Stimulated activated CD4-positive, alpha-beta T cell treated with anti-CD3 and anti-CD28 coated beads, Interleukin-1b, Interleukin-23, amount 100 ng/mL, for 48 hours (primary cell): ENCODE results near the gene CSF3.
"Not testable (repeated sequence)": the region's sequence is repeated elsewhere in the genome, so short reads cannot be mapped to it uniquely, and the experiment has no call there.

ENCODE experiments used
- DNase-seq: peaks from one replicate; pipeline ENCODE4 v3.0.0-alpha.2; 2020

Gene CSF3

DNA sequence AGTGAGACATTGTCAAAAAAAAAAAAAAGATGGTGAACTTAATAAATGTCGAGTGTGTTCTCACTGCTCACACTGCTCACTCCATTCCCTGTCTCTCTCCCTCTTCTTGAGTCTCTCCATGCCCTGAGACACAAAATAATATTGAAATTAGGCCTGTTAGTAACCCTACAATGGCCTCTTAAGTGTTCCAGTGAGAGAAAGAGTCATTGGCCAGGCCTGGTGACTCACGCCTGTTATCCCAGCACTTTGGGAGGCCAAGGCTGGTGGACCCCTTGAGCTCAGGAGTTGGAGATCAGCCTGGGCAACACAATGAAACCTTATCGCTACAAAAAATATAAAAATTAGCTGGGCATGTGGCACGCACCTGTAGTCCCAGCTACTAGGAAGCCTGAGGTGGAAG, 16.2 kb upstream of the CSF3 start:
- DNase-seq, result no peak

DNA sequence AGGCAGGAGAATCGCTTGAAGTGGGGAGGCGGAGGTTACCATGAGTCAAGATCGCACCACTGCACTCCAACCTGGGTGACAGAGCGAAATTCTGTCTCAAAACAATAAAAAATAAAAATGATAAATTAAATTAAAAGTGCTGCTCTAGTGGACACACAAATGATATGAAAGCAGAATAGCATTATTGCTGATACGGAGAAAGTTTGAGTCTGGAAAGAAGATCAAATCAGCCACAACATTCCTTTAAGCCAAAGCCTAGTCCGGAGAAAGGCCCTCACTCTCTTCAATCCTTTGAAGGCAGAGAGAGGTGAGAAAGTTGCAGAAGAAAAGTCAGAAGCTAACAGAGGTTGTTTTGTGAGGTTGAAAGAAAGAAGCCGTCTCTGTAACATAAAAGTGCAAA, 15.1 kb upstream of the CSF3 start:
- DNase-seq, result no peak

DNA sequence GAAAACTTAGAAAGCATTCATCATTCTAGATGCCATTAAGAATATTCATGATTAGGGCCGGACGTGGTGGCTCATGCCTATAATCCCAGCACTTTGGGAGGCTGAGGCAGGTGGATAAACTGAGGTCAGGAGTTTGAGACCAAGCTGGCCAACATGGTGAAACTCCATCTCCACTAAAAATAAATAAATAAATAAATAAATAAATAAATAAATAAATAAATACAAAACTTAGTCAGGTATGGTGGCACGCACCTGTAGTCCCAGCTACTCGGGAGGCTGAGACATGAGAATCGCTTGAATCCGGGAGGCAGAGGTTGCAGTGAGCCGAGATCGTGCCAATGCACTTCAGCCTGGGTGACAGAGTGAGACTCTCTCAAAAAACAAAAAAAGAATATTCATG, 13.9 kb upstream of the CSF3 start:
- DNase-seq, result not testable (repeated sequence)

DNA sequence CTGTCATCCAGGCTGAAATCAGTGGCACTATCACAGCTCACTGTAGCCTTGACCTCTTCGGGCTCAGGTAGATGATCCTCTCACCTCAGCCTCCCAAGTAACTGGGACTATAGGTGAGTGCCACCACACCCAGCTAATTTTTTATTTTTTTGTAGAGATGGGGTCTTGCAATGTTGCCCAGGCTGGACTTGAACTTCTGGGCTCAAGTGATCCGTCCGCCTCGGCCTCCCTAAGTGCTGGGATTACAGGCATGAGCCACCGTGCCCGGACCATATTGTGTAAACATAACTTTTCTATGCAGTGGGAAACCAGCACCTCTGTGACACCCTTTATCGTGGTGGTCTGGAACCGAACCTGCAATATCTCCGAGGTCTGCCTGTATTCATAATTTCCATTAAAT, 11.2 kb upstream of the CSF3 start:
- no peak for DNase-seq

DNA sequence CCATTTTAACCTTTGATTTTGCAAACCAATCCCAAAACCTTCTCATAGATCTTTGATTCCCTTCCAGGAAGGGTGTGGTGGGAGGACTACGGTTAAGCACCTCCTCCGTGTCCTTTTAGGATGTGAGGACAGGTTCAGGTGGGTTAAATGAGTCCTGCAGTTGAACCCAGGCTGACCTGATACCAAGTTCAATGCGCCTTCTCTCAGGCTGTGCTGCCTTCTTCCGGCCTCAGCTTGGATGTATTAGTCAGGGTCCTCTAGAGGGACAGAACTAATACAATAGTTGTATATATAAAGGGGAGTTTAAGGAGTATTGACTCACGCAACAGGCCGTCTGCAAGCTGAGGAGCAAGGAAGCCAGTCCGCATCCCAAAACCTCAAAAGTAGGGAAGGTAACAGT, 10.5 kb upstream of the CSF3 start:
- DNase-seq, result no peak

DNA sequence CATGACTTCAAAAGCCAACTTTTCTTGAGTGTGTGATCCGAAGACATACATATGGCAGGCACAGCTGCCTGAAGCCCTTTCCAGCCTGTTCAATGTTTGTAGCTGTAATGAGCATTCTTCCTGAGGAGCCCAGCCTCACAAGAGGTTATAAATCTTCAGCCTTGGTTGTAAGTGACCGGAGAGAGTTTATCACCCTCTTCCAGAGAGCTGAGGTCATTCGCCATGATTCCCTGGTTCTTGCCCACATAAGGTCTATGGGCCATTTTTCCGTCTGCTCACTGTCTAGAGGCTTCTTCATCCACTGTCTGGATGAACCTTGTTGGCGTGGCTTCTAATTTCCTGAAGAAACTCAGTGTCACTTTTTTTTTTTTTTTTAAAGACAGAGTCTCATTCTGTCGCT, 9.7 kb upstream of the CSF3 start:
- DNase-seq, result no peak

DNA sequence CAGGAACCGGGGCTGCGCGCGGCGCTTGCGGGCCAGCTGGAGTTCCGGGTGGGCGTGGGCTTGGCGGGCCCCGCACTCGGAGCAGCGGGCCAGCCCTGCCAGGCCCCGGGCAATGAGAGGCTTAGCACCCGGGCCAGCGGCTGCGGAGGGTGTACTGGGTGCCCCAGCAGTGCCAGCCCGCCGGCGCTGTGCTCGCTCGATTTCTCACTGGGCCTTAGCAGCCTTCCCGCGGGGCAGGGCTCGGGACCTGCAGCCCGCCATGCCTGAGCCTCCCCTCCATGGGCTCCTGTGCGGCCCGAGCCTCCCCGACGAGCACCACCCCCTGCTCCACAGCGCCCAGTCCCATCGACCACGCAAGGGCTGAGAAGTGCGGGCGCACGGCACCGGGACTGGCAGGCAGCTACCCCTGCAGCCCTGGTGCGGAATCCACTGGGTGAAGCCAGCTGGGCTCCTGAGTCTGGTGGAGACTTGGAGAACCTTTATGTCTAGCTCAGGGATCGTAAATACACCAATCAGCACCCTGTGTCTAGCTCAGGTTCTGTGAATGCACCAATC, 4.2 kb upstream of the CSF3 start:
- DNase-seq, result not testable (repeated sequence)

DNA sequence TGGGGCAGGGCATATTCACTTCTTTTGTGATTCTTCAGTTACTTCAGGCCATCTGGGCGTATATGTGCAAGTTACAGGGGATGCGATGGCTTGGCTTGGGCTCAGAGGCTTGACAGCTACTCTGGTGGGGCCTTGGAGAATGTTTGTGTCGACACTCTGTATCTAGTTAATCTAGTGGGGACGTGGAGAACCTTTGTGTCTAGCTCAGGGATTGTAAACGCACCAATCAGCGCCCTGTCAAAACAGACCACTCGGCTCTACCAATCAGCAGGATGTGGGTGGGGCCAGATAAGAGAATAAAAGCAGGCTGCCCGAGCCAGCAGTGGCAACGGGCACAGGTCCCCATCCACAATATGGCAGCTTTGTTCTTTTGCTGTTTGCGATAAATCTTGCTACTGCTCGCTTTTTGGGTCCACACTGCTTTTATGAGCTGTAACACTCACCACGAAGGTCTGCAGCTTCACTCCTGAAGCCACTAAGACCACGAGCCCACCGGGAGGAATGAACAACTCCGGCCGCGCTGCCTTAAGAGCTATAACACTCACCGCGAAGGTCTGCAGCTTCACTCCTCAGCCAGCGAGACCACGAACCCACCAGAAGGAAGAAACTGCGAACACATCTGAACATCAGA, 3.1 kb upstream of the CSF3 start:
- DNase-seq, result not testable (repeated sequence)

DNA sequence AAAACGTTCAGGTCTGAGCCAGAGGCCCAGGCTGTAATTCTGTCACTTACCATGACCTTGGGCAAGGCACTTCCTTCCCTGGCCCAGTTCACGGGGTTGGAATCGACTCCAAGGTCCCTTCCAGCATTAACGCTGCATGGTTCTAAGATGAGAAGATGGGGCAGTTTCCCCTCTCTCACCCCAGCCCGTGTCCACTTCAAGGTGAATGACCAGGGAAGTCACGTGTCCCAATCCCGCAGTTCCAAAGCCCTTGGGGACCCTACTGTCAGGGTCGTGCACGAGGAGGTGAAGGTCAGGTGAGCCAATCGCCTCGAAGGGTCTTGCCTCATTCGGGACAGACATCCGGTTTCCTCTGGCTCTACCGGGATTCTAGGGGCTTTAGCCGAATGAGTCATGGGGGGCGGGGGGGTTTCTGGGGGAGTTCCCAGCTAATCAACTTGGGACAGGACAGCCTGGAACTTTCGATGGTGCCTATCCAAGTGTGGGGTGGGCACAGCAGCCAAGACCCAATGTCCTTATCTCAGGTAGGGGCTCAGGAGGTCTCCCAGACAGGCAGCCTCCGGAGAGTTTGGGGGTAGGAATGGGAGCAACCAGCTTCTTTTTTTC, 762 bp upstream of the CSF3 start:
- no peak for DNase-seq

DNA sequence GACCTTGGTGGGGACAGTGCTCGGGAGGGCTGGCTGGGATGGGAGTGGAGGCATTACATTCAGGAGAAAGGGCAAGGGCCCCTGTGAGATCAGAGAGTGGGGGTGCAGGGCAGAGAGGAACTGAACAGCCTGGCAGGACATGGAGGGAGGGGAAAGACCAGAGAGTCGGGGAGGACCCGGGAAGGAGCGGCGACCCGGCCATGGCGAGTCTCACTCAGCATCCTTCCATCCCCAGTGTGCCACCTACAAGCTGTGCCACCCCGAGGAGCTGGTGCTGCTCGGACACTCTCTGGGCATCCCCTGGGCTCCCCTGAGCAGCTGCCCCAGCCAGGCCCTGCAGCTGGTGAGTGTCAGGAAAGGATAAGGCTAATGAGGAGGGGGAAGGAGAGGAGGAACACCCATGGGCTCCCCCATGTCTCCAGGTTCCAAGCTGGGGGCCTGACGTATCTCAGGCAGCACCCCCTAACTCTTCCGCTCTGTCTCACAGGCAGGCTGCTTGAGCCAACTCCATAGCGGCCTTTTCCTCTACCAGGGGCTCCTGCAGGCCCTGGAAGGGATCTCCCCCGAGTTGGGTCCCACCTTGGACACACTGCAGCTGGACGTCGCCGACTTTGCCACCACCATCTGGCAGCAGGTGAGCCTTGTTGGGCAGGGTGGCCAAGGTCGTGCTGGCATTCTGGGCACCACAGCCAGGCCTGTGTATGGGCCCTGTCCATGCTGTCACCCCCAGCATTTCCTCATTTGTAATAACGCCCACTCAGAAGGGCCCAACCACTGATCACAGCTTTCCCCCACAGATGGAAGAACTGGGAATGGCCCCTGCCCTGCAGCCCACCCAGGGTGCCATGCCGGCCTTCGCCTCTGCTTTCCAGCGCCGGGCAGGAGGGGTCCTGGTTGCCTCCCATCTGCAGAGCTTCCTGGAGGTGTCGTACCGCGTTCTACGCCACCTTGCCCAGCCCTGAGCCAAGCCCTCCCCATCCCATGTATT, 1.1 kb downstream of the CSF3 start:
- no peak for DNase-seq

DNA sequence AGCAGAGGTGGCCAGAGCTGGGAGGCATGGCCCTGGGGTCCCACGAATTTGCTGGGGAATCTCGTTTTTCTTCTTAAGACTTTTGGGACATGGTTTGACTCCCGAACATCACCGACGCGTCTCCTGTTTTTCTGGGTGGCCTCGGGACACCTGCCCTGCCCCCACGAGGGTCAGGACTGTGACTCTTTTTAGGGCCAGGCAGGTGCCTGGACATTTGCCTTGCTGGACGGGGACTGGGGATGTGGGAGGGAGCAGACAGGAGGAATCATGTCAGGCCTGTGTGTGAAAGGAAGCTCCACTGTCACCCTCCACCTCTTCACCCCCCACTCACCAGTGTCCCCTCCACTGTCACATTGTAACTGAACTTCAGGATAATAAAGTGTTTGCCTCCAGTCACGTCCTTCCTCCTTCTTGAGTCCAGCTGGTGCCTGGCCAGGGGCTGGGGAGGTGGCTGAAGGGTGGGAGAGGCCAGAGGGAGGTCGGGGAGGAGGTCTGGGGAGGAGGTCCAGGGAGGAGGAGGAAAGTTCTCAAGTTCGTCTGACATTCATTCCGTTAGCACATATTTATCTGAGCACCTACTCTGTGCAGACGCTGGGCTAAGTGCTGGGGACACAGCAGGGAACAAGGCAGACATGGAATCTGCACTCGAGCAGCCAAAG, 2.3 kb downstream of the CSF3 start:
- DNase-seq, result no peak

DNA sequence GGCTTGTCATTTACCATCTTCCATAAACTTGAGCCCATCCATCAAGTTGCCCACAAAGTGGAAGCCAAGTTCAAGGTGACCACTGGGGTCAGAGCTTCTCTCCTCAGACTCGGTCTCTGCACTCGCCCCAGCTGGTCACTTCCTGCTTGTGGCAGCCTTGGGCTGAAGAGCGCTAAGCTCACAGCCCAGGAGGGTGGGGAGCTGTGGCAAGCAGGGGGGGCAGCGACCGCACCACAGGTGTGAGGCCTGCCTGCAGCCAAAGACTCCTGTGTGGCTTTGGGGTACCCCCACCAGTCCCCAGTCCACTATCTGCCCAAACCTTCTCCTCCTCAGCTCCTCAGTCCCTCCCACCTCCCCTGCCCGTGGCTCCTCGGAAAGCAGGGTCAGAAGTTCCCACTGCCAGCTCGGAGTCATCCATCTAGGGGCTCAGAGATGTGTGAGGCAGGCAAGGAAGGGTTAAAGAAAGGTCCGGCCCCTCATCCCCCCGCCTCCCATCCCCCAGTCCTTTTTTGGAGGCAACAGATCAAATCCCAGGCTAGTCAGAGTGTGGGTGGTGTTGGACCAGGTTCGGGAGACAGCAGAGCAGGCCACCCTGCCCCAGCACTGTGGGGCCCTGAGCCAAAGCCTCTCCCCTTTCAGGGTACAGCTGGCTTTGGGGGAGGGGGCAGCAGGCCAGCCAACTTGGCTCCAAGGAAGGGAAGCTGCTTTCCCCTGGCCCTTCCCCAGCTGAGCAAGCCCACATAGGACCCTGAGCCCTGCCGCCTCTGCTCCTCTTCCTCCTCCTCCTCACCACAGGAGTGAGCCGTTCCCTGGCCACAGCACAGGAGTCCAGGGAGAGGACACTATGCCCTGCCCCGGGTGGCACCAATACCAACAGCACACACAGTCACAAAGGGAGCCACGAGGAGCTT, 3.2 kb downstream of the CSF3 start:
- no peak for DNase-seq

DNA sequence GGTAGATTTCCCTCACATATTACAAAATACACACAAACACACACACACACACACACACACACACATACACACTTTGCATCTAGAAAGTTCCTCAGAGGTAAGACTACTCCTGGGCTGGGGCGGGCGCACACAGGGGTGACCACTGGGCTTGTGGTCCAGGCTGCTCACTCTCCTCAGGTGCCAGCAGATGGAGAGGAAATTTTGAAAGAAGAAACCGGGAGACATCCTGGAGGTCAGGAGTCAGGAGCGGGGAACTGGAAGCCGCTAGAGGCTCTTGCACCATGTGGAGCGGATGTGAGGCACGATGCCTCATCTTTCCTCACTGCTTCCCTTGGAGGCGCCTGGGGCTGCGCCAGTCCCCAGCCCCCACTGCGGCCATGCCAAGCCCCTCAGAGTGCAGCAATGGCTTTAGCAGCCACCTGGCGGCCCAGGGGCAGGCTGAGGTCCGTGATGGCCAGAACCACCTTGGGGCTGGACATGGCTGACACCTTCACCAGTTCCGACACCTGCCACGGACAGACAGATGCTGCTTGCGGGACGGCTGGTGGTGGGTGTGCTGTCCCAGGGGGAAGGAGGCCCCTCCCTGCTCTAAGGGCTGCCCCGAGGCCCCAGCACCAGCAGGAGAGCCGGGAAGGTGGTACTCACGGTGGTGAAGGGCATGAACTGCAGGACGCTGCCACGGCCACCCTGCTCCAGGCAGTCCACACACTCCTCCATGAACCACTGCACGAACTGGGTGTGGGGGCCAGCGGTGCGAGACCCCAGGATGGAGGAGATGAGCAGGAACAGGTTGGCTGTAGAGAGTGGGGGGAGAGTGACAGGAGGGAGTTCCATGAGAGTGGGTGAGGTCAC, 4.1 kb downstream of the CSF3 start:
- no peak for DNase-seq

DNA sequence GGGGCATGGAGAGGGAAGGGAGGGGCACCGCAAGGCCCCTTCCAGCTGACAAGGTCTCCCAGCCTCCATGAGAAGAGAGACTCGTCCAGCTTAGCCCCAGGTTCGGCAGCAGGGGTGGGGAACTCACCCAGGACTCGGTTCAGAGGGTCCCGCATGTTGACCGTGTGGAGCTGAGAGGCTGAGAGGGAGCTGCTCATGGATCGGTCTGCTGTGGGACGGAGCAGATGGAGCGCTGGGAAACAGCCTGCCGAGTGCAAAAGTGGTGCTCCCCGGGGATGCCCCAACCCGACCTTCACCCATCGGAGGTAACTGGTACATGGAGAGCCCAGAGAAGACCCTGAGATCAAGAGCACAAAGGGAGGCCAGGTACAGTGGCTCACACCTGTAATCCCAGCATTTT, 4.9 kb downstream of the CSF3 start:
- no peak for DNase-seq

DNA sequence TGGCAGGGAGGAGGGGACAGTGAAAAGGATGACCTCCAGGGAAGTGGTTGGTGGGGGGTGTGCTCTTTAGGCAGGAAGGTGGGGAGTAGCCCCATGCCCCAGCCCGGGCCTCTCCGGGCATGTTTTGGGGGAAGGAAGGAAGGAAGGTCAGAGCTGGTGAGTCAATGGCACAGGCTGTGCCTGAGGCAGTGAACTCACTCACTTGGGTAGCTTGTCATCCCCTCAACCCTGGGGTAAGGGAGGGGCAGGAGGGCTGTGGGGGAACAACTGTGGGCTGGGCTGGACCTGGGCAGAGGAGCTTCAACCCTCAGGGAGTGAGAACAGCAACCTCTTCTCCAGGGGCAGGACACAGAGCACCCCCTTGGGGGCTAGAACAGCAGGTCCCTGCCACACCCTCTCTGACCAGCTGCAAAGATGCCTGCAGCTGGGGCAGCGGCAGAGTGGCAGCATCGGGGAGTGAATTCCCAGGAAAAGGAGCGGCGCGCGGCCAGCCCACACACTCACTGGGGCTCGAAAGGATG, 6.3 kb downstream of the CSF3 start:
- no peak for DNase-seq

DNA sequence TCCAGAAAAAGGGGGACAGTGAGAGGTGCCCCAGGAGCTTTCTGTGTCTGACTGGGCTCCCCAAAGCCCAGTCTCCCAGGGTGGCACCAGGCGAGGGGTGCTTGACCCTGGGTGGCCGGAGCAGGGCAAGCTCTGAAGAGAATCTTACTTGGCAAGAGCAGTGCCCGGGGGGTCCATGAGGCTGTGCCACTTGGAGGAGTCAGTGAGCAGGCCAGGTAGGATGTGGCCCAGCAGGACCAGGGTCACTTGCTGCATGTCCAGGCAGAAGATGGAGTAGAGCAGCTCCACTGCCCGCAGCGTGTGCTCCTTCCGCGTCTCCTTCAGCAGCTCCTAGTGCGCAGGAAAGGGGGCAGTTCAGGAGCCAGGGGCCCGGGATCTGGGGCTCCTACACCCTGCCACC, 7.3 kb downstream of the CSF3 start:
- no peak for DNase-seq

DNA sequence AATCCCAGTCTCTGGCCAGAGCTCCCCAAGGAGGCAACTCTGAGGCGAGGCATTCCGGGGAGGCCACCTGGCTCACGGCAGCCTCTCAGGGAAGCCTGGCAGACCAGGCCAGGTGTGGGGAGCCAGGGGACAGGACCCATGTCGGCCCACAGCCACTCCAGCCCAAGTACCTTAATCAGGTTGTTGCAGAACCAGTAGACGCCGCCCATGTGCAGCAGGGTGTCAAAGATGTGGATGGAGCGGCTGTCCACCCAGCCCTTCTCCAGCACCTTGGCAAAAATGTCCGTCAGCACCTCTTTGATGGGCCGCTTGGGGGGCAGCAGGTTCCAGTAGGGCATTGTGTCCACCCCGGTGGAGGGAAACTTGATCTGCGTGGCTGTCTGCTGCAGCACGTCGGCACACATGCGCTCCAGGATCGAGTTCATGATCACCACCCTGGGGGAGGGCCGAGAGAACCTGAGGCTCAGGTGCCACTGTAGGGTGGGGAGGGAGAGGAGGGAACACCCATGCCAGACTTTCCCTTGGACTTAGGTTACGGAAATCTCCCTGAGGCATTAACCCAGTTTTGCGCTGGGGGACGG, 7.8 kb downstream of the CSF3 start:
- no peak for DNase-seq

DNA sequence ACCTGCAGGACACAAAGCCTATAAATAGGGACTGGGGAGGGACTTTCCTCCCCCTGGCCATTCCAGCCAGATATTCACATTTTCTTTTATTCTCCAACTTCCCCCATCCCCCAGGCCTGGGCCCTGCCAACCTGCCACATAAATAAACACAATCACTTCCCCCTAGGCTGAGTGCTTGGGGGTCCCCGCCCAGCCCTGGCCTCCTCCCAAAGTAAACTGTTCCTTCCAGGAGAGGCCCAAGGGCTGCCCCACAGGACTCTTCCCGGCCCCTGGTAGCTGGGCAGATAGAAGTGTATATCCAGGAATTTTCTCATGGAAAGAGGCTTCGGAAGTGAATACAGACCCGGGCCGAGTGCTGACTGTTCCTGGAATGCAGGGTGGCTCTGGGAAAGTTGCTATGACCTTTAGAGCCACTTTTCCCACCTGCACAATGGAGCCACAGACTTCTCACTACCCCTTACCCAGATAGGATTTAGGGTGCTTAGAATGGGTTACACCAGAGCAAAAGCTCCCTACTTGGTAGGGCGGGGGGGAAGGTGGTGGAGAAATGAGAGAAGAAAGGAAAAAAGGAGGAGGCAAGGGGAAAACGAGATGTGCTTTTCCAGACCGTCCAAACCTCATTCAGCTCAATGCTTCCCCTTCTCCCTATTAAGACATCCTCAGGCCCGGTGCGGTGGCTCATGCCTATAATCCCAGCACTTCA, 8.5 kb downstream of the CSF3 start:
- no peak for DNase-seq

DNA sequence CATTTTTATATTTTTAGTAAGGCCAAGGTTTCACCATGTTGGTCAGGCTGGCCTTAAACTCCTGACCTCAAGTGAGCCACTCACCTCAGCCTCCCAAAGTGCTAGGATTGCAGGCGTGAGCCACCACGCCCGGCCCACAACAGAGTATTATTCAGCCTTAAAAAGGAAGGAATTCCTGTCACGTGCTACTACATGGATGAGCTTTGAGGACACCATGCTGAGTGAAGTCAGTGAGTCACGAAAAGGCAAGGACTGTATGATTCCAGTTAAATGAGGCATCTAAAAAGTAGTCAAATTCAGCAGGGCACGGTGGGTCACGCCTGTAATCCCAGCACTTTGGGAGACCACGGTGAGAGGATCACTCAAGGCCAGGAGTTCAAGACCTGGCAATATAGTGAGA, 9.7 kb downstream of the CSF3 start:
- DNase-seq, result no peak

DNA sequence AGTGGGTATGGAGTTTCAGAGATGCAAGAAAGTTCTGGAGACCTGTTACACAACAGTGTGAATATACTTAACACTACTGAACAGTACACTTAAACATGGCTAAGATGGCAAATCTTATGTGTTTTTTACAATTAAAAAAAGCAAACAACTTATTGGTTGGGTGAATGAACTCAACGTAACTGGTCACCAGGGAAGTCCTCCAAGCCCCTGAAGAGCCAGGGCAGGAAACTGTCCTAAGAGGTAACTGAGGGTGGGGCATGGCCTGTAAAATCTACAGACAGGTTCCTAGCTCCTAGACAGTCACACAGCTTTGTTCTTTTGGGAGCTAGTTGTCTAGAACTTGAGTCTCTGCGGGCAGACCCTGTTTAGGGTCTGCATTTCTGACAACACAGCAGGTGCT, 10.3 kb downstream of the CSF3 start:
- no peak for DNase-seq
